Right renal pelvis (tissue), 4 donors: Measurements from ENCODE around the gene NPR1. TPM values are rescaled to one million over a fixed set of nuclear protein-coding genes. Genes with fewer than 3 reads are reported as not detected.
A peak's percentile ranks its signal among the peaks of the same experiment; 100 is the strongest.
"Not testable (repeated sequence)": the region's sequence is repeated elsewhere in the genome, so short reads cannot be mapped to it uniquely, and the experiment has no call there.

ENCODE experiments used
- DNase-seq, 4 donors: peaks; one replicate each; pipeline ENCODE4 v3.0.0-alpha.2; 2013; ENCODE audit warnings: low read depth in 4 of 4, low spot score in 3 of 4, missing footprints in 1 of 4
- polyA plus RNA-seq, 4 donors: library from polyadenylated mRNA; unstranded; fragments of 120-200 nt; gene quantifications; one replicate each; pipeline ENCODE4 v1.2.1, GENCODE V29; 2013; ENCODE audit not compliant: insufficient read length in 4 of 4

NPR1 gene
- polyA plus RNA-seq, 4 donors = 64.8 to 82.3 (median 72.5) TPM

- DNase-seq = no peak
These were observed 29.2 kb upstream of the NPR1 start for GRCh38 chr1:153649137-153649862.

DNA sequence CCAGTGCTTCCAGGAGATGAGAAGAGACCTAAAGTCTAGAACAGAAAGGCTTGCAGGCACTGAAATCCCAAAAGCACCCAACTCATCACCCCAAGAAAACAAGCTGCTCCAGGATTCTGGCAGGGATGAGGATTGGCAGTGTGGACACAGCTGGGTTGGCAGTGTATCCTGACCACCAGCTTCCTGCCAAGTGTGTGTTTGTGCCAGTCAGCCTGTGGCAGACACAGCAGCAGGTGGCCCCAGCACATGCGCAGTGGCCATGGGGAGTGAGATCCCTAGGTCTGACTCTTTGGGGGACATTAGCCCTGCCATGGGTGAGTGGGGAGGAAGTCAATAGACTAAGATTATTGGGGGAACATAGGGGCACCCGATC is 28.6 kb upstream of the NPR1 start:
- DNase-seq = no peak

DNA sequence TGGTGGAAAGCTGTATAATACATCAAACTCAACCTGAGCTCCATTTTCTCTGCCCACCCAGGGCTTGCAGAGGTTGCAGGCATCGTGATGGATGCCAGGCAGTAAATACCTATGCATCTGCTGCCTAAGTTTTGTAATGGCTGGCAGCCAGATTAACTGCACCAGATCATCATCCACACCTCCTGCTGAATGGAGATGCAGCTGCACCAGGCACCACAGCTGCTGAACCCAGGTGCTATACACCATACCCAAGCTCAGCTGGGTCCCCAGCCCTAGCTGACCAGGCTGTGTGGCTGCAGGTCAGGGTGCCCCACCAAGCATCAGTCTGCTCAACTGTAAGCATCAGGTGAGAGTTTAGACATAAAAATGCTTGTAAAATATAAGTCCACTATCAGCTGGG is 26.7 kb upstream of the NPR1 start:
- no peak for DNase-seq

DNA sequence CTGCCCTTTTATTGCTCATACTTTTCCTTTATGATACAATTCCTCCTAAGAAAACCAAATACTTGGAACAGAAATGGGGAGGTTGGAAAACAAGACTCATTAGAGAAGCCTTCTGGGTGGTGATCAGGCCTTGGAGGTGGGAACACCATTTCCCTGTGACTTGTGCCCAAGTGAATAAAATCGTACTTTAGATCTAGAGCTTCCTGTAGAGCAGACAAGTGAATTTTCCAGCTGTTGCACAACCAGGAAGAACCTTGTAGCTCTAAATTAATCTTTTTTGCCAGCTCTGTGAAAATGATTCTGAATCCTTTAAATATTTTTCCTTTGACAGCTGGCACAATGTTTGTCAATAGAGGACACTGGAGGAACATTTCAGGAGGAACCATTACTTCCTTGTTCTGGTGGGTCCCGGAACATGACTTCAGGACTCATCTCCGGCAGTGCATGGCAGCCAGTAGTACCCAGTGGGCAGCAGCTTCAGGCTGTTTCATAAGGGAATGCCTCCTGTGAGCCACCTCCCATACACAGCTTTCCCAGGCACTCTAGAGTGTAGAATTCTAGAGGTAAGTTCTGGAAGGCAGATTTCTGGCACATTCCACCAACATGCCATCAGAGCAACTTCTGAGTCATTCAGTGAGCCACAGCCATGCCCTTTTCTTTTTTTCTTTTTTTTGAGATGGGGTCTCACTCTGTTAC is 25.5 kb upstream of the NPR1 start:
- DNase-seq = no peak

- DNase-seq = no peak
These were observed 23.2 kb upstream of the NPR1 start for GRCh38 chr1:153655333-153655732.

- DNase-seq = peak in 3 of 4 donors; percentile 82 to 86 (median 82)
These were observed 19.9 kb upstream of the NPR1 start, which contains the start of gene SNAPIN for GRCh38 chr1:153658400-153659174. TSS of gene SNAPIN (plus strand) at chr1:153658703. CDS start at chr1:153658744, 41 bp downstream.

DNA sequence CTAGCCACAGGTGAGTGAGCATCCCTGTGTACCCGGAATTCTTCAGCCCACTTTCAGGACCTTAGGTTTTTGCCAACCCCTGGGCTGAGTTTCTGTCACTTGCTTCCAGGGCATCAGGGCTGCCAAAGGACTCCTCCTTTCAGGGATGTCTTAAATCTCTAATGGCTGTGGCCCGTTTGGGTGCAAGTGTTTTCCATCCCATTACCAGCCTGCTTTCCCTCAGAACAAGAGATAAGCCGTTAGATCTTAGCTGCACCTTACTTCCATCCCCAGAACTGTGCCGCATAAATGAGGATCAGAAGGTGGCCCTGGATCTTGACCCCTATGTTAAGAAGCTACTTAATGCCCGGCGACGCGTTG is 19.3 kb upstream of the NPR1 start:
- no peak for DNase-seq

GRCh38 chr1:153659656-153660055 is 18.8 kb upstream of the NPR1 start:
- DNase-seq = no peak

GRCh38 chr1:153661111-153661708 is 17.3 kb upstream of the NPR1 start:
- DNase-seq = no peak

- no peak for DNase-seq
These were observed 16.2 kb upstream of the NPR1 start for GRCh38 chr1:153662269-153662668.

- DNase-seq = no peak
These were observed 15.3 kb upstream of the NPR1 start for GRCh38 chr1:153663211-153663610.

DNA sequence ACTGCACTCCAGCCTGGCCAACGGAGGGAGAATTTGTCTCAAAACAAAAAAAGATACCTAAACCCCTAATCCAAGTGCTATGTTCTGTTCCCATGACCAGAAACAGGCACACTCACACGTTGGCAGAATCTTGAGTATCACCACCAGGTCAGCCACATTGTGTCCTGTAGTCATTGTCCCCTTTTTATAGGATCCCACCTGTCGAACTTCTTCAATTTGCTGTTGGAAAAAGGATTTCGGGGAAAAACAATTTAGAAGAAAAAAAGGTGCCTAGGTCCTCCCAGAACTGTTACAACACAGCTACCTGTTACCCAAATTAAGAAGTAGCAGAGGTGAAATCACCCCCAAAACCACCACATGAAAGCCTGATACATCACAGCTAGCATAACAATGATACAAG is 11.0 kb upstream of the NPR1 start:
- DNase-seq = no peak

- not testable (repeated sequence) for DNase-seq
These were observed 9.8 kb upstream of the NPR1 start for GRCh38 chr1:153668672-153669071.

DNA sequence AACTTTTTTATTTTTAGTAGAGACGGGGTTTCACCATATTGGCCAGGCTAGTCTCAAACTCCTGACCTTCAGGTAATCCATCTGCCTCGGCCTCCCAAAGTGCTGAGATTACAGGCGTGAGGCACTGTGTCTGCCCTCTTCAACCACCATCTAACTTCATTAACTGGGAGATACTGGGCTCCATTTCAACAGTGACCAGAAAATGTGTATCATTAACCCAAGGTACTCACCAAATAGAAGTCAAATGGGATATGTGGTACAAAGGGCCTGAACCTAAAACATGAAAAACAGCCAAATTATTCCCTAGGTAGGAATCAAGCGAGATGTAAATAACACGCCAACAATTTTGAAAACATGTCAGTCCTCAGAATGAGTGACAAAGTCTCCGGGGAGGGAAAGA is 8.9 kb upstream of the NPR1 start:
- DNase-seq = no peak

GRCh38 chr1:153670257-153670858 is 8.1 kb upstream of the NPR1 start:
- no peak for DNase-seq

- peak; percentile 97 to 99 (median 98) for DNase-seq
These were observed 7.4 kb upstream of the NPR1 start, which contains the start of gene ILF2 for GRCh38 chr1:153670859-153671627. TSS of gene ILF2 (minus strand) at chr1:153670993. CDS start at chr1:153670922, 71 bp downstream.

GRCh38 chr1:153671628-153672353 is 6.7 kb upstream of the NPR1 start:
- not testable (repeated sequence) for DNase-seq

DNA sequence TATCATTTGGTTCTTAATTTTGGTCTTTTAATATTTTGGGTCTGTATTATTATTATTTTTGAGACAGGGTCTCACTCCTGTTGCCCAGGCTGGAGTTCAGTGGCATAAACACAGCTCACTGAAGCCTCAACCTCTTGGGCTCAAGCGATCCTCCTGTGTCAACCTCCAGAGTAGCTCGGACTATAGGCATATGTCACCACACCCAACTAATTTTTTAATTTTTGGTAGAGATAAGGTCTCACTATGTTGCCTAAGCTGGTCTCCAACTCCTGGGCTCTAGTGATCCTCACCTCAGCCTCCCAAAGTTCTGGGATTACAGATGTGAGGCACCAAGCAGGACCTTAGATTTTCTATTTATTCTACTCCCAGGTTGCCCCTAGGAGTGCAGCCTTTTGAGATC is 5.0 kb upstream of the NPR1 start:
- no peak for DNase-seq
